K562 (cell line): Measurements from ENCODE around the gene C1orf174. TPM values are rescaled to one million over a fixed set of nuclear protein-coding genes. Genes with fewer than 3 reads are reported as not detected.

Experiments
- ARHGAP35 ChIP-seq: fragments of 450-650 bp; IDR thresholded peaks from 2 replicates; pipeline ENCODE4 v1.6.1; 2018; ENCODE audit not compliant: partially characterized antibody
- BDP1 ChIP-seq: IDR thresholded peaks from 3 replicates; pipeline ENCODE4 v1.6.1; 2011; ENCODE audit not compliant: insufficient read length, insufficient read depth
- DDX20 ChIP-seq: fragments of 450-650 bp; IDR thresholded peaks from 2 replicates; pipeline ENCODE4 v1.6.1; 2016; ENCODE audit warnings: missing genetic modification characterization, low read depth, mild to moderate bottlenecking, missing compliant biosample characterization, moderate library complexity
- EWSR1 ChIP-seq: fragments of 450-650 bp; IDR thresholded peaks from 2 replicates; pipeline ENCODE4 v1.6.1; 2018; ENCODE audit warnings: borderline replicate concordance, mild to moderate bottlenecking, low read depth, moderate library complexity; ENCODE audit not compliant: partially characterized antibody
- FOXP1 ChIP-seq: sonication (generic); formaldehyde crosslinking; IDR thresholded peaks from 2 replicates; pipeline ENCODE4 v1.8.0; 2022; ENCODE audit warnings: mild to moderate bottlenecking, missing genetic modification reagents
- POLR2AphosphoS2 ChIP-seq: IDR thresholded peaks from 2 replicates; pipeline ENCODE4 v1.6.1; 2012; ENCODE audit warnings: low read length, improper control_type of control experiment
- RBM25 ChIP-seq: fragments of 200-400 bp; formaldehyde crosslinking; IDR thresholded peaks from 2 replicates; pipeline ENCODE4 v1.6.1; 2018; ENCODE audit warnings: low read length, low read depth, moderate library complexity; ENCODE audit not compliant: severe bottlenecking
- SIX5 ChIP-seq, 2 experiments: IDR thresholded peaks; 2 replicates each; pipeline ENCODE4 v1.6.1; 2011; ENCODE audit warnings: low read length in 2 of 2, borderline replicate concordance in 1 of 2, low read depth in 1 of 2, mild to moderate bottlenecking in 1 of 2, moderate library complexity in 1 of 2; ENCODE audit not compliant: insufficient read depth in 1 of 2
- SMC3 ChIP-seq: conservative IDR thresholded peaks from 2 replicates; pipeline ENCODE4 v1.6.1; 2011; ENCODE audit warnings: low read depth, low read length, improper control_type of control experiment; ENCODE audit not compliant: insufficient read depth
- TAF15 ChIP-seq: fragments of 200-400 bp; formaldehyde crosslinking; IDR thresholded peaks from 2 replicates; pipeline ENCODE4 v1.6.1; 2017; ENCODE audit warnings: mild to moderate bottlenecking, low read depth, low read length, moderate library complexity
- ZFP30 ChIP-seq: fragments of 250-450 bp; sonication (Bioruptor Pico); IDR thresholded peaks from 2 replicates; pipeline ENCODE4 v1.8.0; 2022; ENCODE audit warnings: moderate library complexity, mild to moderate bottlenecking, inconsistent platforms, borderline replicate concordance
- ZNF24 ChIP-seq: fragments of 450-650 bp; IDR thresholded peaks from 2 replicates; pipeline ENCODE4 v1.6.1; 2016
- polyA plus RNA-seq, 8 experiments: library from polyadenylated mRNA; depleted of rRNA in 4 of 8; stranded (reverse) in 5 of 8; unstranded in 3 of 8; fragments of >200 nt; fragmentation: Nextera tagmentation in 2 of 8; fragmentation: Illumina TruSeq in 1 of 8; extraction: Ambion mirVana in 2 of 8; extraction: Trizol in 1 of 8; gene quantifications; 2 replicates each; pipeline versions ENCODE4 v1.2.1 to v1.2.3, GENCODE V29; 2011 to 2014; ENCODE audit warnings: inconsistent platforms in 1 of 8, missing spikeins in 1 of 8
- total RNA-seq, 7 experiments: library from RNA; depleted of rRNA in 6 of 7; stranded (reverse); fragments of >200 nt in 6 of 7; fragmentation: Illumina TruSeq in 2 of 7; extraction: Trizol in 2 of 7; gene quantifications; 2 replicates each; pipeline versions ENCODE4 v1.2.1 to v1.2.3, GENCODE V29; 2011 to 2021; ENCODE audit warnings: low replicate concordance in 1 of 7
- TF ChIP-seq, protein P1 (sequence below): fragments of 250-450 bp; sonication (Bioruptor Pico); IDR thresholded peaks from 2 replicates; pipeline ENCODE4 v1.4.0; 2020; ENCODE audit warnings: mild to moderate bottlenecking
- TF ChIP-seq, protein P2 (sequence below): fragments of 250-450 bp; sonication (Bioruptor Pico); IDR thresholded peaks from 2 replicates; pipeline ENCODE4 v1.8.0; 2022; ENCODE audit warnings: moderate library complexity, mild to moderate bottlenecking, inconsistent platforms
- TF ChIP-seq, protein P3 (sequence below): fragments of 450-650 bp; formaldehyde crosslinking; IDR thresholded peaks from 2 replicates; pipeline ENCODE4 v1.4.0; 2022; ENCODE audit warnings: mild to moderate bottlenecking, moderate library complexity
- TF ChIP-seq, protein P4 (sequence below): fragments of 250-450 bp; sonication (Bioruptor Pico); IDR thresholded peaks from 2 replicates; pipeline ENCODE4 v1.5.0; 2021; ENCODE audit warnings: mild to moderate bottlenecking, moderate library complexity
- TF ChIP-seq, protein P5 (sequence below): fragments of 250-450 bp; sonication (Bioruptor Pico); IDR thresholded peaks from 2 replicates; pipeline ENCODE4 v1.5.0; 2020; ENCODE audit warnings: mild to moderate bottlenecking
- TF ChIP-seq, protein P6 (sequence below): fragments of 250-450 bp; sonication (Bioruptor Pico); IDR thresholded peaks from 2 replicates; pipeline ENCODE4 v1.5.1; 2021; ENCODE audit warnings: mild to moderate bottlenecking

Gene C1orf174
- total and polyA plus RNA-seq, 9 of the 15 experiments (the other 6 are each of a cell fraction or from before 2014, with no cell fraction given), result 38.5 to 64.9 (median 45.4) TPM

DNA sequence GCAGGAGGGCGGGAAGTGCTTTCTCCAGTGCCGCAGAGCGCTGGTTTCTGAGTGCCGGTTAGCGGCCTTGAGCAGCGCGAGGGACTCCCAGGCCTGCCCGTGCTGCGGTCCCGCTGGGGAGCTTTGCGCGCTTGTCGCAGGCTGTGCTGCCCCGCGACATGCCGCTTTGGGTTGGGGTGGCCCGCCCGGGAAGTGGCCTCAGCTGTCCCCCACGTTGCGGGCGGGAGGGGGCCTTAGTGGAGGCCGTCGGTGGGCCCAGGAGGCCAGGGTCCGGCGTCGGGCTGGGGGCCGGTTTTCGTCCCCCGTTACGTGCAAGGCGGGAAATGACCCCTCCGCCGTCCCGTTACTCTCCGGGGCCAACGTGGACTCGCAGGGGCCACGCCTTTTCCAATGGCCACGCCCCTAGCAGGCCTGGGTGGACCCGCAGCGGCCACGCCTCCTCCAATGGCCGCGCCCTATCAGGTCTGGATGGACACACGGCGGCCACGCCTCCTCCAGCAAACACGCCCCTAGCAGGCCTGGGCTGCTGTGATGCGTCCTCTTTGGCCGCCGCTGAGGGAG lies 977 bp upstream of the C1orf174 start (continued):
- TF ChIP-seq, protein P1, sequence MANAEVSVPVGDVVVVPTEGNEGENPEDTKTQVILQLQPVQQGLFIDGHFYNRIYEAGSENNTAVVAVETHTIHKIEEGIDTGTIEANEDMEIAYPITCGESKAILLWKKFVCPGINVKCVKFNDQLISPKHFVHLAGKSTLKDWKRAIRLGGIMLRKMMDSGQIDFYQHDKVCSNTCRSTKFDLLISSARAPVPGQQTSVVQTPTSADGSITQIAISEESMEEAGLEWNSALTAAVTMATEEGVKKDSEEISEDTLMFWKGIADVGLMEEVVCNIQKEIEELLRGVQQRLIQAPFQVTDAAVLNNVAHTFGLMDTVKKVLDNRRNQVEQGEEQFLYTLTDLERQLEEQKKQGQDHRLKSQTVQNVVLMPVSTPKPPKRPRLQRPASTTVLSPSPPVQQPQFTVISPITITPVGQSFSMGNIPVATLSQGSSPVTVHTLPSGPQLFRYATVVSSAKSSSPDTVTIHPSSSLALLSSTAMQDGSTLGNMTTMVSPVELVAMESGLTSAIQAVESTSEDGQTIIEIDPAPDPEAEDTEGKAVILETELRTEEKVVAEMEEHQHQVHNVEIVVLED (CRISPR knock-in tag), result 0 out of 2 replicates have a peak, but pooled peaks have one; percentile 28
- peak; percentile 48; the same call in 1 of the 2 replicates for TF ChIP-seq ZNF24
- no peak for TF ChIP-seq EWSR1
- no peak for TF ChIP-seq ZFP30
- TF ChIP-seq, protein P2, sequence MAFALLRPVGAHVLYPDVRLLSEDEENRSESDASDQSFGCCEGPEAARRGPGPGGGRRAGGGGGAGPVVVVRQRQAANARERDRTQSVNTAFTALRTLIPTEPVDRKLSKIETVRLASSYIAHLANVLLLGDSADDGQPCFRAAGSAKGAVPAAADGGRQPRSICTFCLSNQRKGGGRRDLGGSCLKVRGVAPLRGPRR (CRISPR knock-in tag), result no peak
- TF ChIP-seq SMC3, result no peak
- no peak for TF ChIP-seq POLR2AphosphoS2
- TF ChIP-seq BDP1, result no peak
- TF ChIP-seq SIX5 (IDR thresholded peaks at IDR 0.05; ENCODE audit: borderline replicate concordance in 1 of 2, insufficient read depth in 1 of 2, low read depth in 1 of 2, low read length in 2 of 2), result no peak
- no peak for TF ChIP-seq DDX20 (tag)
- no peak for TF ChIP-seq ARHGAP35
- TF ChIP-seq, protein P3, sequence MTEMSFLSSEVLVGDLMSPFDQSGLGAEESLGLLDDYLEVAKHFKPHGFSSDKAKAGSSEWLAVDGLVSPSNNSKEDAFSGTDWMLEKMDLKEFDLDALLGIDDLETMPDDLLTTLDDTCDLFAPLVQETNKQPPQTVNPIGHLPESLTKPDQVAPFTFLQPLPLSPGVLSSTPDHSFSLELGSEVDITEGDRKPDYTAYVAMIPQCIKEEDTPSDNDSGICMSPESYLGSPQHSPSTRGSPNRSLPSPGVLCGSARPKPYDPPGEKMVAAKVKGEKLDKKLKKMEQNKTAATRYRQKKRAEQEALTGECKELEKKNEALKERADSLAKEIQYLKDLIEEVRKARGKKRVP, result no peak
- TF ChIP-seq FOXP1 (CRISPR knock-in tag), result no peak
- TF ChIP-seq TAF15, result no peak
- TF ChIP-seq, protein P4, sequence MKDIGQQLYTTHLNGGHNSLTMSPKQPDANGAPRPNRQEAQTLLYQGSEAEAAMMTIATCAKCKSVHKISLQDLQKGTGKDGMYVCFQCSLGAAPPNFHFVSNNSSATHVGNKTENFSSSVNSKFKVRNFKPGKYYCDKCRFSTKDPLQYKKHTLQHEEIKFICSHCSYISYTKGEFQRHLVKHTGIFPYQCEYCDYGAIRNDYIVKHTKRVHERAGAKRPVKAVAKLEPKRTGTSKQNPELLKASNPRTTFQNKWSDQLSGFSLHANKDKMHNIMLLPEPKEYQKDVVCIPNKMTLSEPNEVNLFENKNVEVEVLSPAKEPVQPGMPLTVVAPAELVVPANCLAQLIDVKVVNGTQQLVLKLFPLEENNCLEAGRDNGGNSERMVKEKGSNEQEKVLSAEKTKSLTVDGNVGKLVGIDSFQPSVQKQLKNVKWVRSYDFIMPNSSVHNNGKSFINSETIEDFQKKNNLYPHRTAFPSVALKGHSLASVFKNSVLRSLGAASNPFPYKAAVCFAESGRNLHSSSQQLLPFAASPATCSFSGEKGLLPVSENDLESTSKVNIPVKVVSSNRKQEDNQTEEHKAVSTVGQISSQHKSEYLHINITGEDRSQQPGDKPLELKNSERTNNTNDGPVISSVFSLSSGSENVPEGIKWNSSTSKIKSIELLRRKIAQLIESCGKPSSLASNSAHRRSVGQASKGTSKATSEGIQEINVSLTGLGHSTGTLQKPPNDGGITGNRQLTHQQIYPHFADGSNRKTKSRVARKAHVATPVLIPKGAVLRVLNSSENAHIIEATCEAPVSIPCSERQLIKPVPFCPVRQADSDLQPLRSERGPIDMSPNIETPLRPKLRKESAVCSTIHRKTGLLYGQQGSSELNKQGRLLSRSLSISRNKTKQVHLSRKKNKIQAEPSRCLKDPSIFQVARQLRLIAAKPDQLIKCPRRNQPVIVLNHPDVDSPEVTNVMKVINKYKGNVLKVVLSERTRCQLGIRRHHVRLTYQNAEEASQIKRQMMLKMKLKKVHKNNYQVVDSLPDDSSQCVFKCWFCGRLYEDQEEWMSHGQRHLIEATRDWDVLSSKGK (CRISPR knock-in tag), result no peak
- TF ChIP-seq, protein P5, sequence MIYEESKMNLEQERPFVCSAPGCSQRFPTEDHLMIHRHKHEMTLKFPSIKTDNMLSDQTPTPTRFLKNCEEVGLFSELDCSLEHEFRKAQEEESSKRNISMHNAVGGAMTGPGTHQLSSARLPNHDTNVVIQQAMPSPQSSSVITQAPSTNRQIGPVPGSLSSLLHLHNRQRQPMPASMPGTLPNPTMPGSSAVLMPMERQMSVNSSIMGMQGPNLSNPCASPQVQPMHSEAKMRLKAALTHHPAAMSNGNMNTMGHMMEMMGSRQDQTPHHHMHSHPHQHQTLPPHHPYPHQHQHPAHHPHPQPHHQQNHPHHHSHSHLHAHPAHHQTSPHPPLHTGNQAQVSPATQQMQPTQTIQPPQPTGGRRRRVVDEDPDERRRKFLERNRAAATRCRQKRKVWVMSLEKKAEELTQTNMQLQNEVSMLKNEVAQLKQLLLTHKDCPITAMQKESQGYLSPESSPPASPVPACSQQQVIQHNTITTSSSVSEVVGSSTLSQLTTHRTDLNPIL (CRISPR knock-in tag), result no peak
- TF ChIP-seq, protein P6, sequence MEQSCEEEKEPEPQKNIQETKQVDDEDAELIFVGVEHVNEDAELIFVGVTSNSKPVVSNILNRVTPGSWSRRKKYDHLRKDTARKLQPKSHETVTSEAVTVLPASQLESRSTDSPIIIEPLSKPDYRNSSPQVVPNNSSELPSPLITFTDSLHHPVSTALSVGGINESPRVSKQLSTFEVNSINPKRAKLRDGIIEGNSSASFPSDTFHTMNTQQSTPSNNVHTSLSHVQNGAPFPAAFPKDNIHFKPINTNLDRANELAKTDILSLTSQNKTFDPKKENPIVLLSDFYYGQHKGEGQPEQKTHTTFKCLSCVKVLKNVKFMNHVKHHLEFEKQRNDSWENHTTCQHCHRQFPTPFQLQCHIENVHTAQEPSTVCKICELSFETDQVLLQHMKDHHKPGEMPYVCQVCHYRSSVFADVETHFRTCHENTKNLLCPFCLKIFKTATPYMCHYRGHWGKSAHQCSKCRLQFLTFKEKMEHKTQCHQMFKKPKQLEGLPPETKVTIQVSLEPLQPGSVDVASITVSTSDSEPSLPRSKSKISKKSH (CRISPR knock-in tag), result no peak
- TF ChIP-seq RBM25, result no peak
